Fibroblast of pulmonary artery (primary cell): ENCODE results near the gene EPN2.

ENCODE experiments used
- DNase-seq: peaks from one replicate; pipeline ENCODE4 v3.0.0-alpha.2; 2010; ENCODE audit warnings: low read depth
- H3K4me3 ChIP-seq: replicated peaks from 2 replicates; pipeline ENCODE4 v1.5.1; 2011; ENCODE audit warnings: low read depth, mild to moderate bottlenecking, control low read depth, low read length, moderate library complexity
- CTCF ChIP-seq: IDR thresholded peaks from 2 replicates; pipeline ENCODE4 v1.5.1; 2011; ENCODE audit warnings: mild to moderate bottlenecking, control low read depth, low read length, inconsistent platforms; ENCODE audit errors: missing control alignments

The EPN2 gene

DNA sequence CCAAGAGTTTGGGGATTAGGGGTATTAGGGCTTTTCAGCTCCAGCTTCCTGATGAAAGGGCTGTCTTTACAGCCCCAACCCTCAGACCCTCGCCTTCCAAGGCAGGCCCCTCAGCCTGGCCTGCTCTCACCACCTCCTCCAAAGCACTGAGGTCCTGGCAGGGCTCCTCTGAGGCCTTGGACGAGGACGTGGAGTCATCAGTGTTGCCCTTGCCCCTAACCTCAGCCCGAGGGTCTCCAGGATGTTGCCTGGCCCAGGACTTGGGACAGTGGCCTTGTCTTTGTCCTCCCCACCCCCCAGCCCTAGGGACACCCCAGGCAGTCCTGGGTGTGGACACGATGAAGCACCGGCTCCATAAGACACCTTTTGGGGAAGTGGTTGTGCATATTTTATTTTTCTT, 97.2 kb downstream of the EPN2 start:
- TF ChIP-seq CTCF = no peak
- H3K4me3 ChIP-seq = no peak overlapping the region
- no peak for DNase-seq

DNA sequence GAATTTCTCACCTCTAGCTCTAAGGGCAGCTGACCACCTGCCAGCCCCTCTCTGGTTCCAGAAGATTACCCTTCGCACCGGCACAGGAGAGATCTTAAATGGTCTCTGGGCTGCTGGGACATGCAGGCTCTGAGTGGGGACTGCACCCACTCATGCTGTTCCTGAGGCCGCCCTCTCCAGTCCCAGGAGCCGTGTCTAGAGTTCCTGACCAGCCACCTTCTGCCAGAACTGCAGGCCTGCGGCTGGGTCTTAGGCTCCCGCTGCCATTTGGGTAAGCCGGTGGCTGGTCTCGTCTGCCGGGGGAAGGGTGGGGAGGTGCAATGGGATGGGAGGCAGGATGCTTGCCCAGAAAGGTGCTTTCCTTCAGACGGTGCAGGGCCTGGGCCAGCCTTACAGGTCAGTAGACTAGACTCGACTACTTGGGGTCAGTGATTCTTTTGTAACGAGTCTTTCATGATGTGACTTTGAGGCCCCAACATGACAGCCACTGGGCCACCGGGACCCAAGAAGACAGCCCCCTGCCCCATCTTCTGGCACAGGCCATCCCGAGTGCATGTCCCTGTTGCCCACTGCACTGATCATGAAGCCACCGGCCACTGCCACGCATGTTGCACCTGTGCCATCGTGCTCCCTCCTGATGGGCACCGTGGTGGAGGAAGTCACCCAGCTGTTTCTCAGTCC, 98.9 kb downstream of the EPN2 start:
- TF ChIP-seq CTCF = no peak
- no peak for DNase-seq

GRCh38 chr17:19336938-19337711, 100.0 kb downstream of the EPN2 start:
- TF ChIP-seq CTCF = no peak
- DNase-seq = no peak
- no peak overlapping the region for H3K4me3 ChIP-seq

More for the DNA sequence above, 98.9 kb downstream of the EPN2 start:
- H3K4me3 ChIP-seq = no peak overlapping the region

GRCh38 chr17:19337712-19338023, 100.5 kb downstream of the EPN2 start:
- TF ChIP-seq CTCF = no peak
- H3K4me3 ChIP-seq = no peak overlapping the region
- DNase-seq = no peak

- DNase-seq = peak; percentile 59
- TF ChIP-seq CTCF = peak; percentile 59
Observed at GRCh38 chr17:19338031-19338990, 101.1 kb downstream of the EPN2 start.

DNA sequence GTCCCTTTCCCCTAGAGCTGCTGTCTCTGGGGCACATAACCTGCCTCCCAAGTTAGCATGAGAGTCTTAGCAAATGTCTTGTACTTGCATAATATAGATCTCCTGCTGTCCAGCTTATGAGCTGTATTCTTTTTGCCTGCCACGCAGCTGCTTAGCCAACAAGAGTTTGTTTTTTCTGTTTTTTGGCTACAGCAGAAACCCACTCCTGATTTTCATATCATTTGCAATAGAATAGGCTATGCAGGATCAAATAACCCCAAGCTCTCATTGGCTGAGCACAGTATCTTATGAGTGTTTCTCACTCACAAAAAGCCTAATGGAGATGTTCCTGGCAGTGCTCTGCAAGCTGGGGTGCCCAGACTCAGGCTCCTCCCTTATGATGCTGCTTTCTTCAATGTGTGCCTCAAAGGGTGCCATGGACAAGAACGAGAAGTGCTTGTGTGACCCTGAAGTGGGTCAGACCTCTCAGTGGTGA, 102.2 kb downstream of the EPN2 start:
- H3K4me3 ChIP-seq = no peak overlapping the region
- no peak for DNase-seq
- TF ChIP-seq CTCF = no peak

More at GRCh38 chr17:19338031-19338990, 101.1 kb downstream of the EPN2 start:
- no peak overlapping the region for H3K4me3 ChIP-seq
